ENCODE measurements around the gene PTPN14. TPM values are rescaled to one million over a fixed set of nuclear protein-coding genes. Genes with fewer than 3 reads are reported as not detected.

PTPN14 gene
- total RNA-seq, 1 donor from 2014 or later, result 27.2 TPM

DNA sequence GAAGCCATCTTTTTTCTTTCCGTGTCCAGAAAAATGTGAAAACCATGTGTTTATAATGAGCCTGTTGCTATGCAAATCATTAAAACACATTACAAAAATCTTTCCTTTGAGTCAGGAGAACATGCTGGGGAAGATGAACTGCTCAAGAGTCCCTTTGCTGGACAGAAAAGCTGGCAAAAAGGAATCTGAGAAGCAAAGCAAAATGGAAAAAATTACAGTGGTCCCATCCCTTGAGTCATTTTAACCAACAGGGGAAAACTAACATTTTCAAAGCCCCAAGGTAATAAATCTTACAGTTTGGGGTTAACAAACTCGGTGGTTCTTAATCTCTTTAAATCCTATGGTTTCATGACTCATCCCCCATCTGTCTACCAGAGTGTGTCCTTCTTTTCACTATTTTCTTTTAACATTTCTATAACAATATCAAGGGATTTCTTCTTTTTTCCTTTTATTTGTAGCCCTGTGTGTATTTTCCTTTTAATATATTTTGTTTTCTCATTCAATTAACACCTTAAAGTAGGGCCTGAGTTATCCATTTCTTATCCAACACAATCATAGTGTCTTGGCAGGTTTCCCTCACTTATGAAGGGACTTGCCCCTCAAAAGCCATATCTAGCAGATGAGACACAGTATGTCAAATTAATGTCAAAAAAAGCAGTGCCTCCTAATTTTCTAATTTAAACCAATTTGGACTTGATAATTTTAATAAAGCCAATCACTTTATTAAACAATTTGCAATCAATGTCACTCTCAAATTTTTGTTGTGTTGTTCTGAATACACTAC is 105.4 kb downstream of the PTPN14 start:
- no peaks in the 10 kb centered on the region for H3K36me3 ChIP-seq
- no peaks in the 10 kb centered on the region for H3K27me3 ChIP-seq
- DNase-seq (ENCODE audit: low spot score in 2 of 2), result no peak
- TF ChIP-seq, protein P1, sequence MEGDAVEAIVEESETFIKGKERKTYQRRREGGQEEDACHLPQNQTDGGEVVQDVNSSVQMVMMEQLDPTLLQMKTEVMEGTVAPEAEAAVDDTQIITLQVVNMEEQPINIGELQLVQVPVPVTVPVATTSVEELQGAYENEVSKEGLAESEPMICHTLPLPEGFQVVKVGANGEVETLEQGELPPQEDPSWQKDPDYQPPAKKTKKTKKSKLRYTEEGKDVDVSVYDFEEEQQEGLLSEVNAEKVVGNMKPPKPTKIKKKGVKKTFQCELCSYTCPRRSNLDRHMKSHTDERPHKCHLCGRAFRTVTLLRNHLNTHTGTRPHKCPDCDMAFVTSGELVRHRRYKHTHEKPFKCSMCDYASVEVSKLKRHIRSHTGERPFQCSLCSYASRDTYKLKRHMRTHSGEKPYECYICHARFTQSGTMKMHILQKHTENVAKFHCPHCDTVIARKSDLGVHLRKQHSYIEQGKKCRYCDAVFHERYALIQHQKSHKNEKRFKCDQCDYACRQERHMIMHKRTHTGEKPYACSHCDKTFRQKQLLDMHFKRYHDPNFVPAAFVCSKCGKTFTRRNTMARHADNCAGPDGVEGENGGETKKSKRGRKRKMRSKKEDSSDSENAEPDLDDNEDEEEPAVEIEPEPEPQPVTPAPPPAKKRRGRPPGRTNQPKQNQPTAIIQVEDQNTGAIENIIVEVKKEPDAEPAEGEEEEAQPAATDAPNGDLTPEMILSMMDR (IDR thresholded peaks at IDR 0.05), result no peak
- H3K9me3 ChIP-seq, result no peaks in the 10 kb centered on the region
- no peak overlapping the region for H3K27ac ChIP-seq
- H3K4me1 ChIP-seq, result peaks cover 0 to 4% of the 10 kb centered on the region in 2 donors
- no peak overlapping the region for H3K4me3 ChIP-seq
- intact Hi-C loops (cut with DNase I), result no loop called here

DNA sequence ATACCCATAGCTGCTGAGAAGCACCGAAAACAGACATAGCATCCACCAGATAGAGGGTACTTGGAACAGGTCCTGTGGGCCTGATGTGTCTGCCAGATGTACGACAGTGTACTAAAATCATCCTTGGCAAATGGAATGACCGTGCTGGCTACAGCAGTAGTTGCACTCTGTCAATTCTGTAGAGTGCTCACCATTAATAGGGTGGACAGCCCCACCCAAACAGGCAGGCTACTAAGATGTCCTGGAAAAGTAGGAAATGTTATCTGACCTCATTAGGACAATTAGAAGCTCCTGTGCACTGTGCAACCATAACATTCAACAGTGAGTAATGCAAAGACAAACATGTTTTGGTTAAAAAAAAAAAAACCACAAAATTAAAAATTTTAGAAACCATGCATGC is 106.2 kb downstream of the PTPN14 start:
- H3K27me3 ChIP-seq, result no peaks in the 10 kb centered on the region
- H3K27ac ChIP-seq, result no peak overlapping the region
- no peak overlapping the region for H3K4me3 ChIP-seq
- TF ChIP-seq, protein P1 (IDR thresholded peaks at IDR 0.05), result no peak
- peaks cover 0 to 4% of the 10 kb centered on the region in 2 donors for H3K4me1 ChIP-seq
- intact Hi-C loops (cut with DNase I), result no loop called here
- H3K36me3 ChIP-seq, result no peaks in the 10 kb centered on the region
- H3K9me3 ChIP-seq, result no peaks in the 10 kb centered on the region
- DNase-seq (ENCODE audit: low spot score in 2 of 2), result no peak

DNA sequence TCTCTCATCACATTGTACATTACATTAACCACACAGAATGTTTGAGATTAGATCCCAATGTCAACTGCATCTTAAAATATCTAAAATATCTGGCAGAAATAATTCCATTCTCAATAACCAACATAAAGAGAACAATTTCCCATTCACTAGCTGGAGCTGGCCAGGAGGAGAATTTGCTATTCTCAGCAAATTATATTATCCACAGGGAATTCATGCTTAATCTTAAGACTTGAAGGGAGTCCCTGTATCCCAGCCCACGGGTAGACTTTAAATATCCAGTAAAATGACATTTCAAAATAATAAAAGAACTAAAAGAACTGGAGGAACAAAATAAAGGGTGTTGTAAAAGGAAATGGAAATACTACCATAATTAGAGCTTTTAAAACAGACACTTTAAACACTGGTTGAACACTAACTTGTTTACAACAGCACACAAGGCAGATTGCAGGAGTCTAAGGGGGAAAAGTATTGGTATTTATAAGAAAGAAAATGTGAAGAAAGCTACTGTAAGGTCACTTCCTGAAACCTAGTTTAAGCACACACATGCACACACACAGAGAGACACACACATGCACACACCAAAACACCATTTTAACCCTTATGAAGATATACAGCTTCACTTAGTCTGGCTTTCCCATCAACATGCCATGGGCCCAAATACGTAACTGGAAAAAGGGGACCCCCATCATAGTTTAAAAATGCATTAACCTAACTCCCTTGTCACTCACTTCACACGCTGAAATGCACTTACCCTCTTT is 107.0 kb downstream of the PTPN14 start:
- H3K36me3 ChIP-seq, result no peaks in the 10 kb centered on the region
- no peak for DNase-seq (ENCODE audit: low spot score in 2 of 2)
- no peaks in the 10 kb centered on the region for H3K9me3 ChIP-seq
- no peak overlapping the region for H3K4me3 ChIP-seq
- TF ChIP-seq, protein P1 (IDR thresholded peaks at IDR 0.05), result no peak
- H3K27ac ChIP-seq, result no peak overlapping the region
- intact Hi-C loops (cut with DNase I), result no loop called here
- peaks cover 0 to 4% of the 10 kb centered on the region in 2 donors for H3K4me1 ChIP-seq
- no peaks in the 10 kb centered on the region for H3K27me3 ChIP-seq

DNA sequence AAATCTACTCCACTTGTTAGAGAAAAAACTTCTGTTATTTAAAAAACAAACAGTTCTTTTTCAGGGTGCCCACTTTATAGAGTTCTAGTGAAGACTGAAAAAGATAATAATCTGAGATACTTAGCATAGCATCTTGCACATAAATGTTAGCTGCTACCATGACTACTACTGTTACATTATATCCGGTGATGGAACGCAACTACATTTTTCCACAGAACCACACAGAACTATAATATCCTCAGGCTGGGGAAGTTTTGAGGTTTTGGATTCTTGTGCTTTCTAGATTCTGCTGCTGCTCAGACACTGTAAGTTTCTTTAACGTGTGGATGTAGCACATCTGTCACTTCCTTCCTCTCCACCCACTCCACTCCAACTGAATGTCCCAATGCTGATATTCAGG is 110.3 kb downstream of the PTPN14 start:
- TF ChIP-seq, protein P1 (IDR thresholded peaks at IDR 0.05), result no peak
- Histone ChIP-seq H3K4me3 (no peak overlapping the region), H3K36me3 (no peaks in the 10 kb centered on the region), H3K27ac (no peak overlapping the region), H3K9me3 (no peaks in the 10 kb centered on the region), H3K4me1 (no peaks in the 10 kb centered on the region), H3K27me3 (no peaks in the 10 kb centered on the region)
- intact Hi-C loops (cut with DNase I), result no loop called here
- no peak for DNase-seq (ENCODE audit: low spot score in 2 of 2)

DNA sequence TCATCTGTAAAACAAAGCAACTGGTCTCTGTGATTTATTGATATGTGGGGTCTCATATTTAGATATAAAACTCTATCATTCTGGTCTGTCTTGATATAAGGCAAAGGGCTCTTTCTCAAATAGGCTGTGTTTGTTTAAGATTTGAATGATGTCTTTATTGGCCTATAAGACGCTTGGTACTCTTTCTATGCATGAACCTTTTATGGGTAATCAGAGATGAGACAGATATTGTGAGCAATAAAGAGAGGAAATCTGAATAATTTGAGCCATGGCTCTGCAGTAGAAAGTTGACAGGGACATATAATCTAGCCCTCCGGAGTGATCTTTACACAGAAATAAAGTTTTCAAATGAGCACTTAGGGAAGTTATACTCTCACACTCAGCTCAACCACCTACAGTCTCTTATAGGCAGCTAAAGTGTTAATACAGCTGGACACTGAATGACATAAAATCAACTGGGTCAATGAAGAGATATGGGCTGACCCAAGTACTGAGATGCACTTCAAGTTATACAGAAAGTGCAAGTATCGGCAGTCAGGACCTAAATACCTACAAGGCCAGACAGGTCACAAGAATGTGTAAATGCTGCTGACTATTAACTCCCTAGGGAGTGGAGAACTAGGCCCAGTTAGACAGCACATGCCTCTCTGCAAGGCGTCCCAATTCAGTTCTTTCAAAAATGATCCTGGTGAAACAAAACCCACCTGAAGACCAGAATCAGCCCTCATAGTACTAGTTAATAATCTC is 111.0 kb downstream of the PTPN14 start:
- TF ChIP-seq, protein P1 (IDR thresholded peaks at IDR 0.05), result no peak
- peak overlapping the region; percentile 10 to 69 for H3K27ac ChIP-seq
- DNase-seq (ENCODE audit: low spot score in 2 of 2), result no peak
- no peaks in the 10 kb centered on the region for H3K27me3 ChIP-seq
- H3K4me1 ChIP-seq, result no peaks in the 10 kb centered on the region
- intact Hi-C loops (cut with DNase I), result no loop called here
- H3K9me3 ChIP-seq, result no peaks in the 10 kb centered on the region
- H3K36me3 ChIP-seq, result no peaks in the 10 kb centered on the region
- no peak overlapping the region for H3K4me3 ChIP-seq
